Immature natural killer cell (primary cell): ENCODE data around the gene OR1K1. TPM values are rescaled to one million over a fixed set of nuclear protein-coding genes. Genes with fewer than 3 reads are reported as not detected.
"Not testable (repeated sequence)": the region's sequence is repeated elsewhere in the genome, so short reads cannot be mapped to it uniquely, and the experiment has no call there.

Experiments used
- DNase-seq, 3 donors: peaks; one replicate each; pipeline ENCODE4 v3.0.0; 2022; ENCODE audit warnings: mixed read lengths in 1 of 3
- H3K27ac Mint-ChIP-seq, 6 donors: one replicate each; pipeline ENCODE4 v1.8.0; 2020; ENCODE audit warnings: mixed read lengths in 6 of 6, mild to moderate bottlenecking in 5 of 6, inconsistent platforms in 4 of 6, moderate library complexity in 3 of 6
- H3K27me3 Mint-ChIP-seq, 3 donors: one replicate each; pipeline ENCODE4 v1.8.0; 2020 to 2021; ENCODE audit warnings: low read depth in 3 of 3, mild to moderate bottlenecking in 3 of 3, mixed read lengths in 3 of 3, moderate library complexity in 3 of 3, inconsistent platforms in 1 of 3
- H3K36me3 Mint-ChIP-seq, 3 donors: one replicate each; pipeline ENCODE4 v1.8.0; 2020; ENCODE audit warnings: mixed read lengths in 3 of 3, inconsistent platforms in 2 of 3, mild to moderate bottlenecking in 2 of 3
- H3K4me1 Mint-ChIP-seq, 2 donors: one replicate each; pipeline ENCODE4 v1.8.0; 2020; ENCODE audit warnings: inconsistent platforms in 2 of 2, mild to moderate bottlenecking in 2 of 2, mixed read lengths in 2 of 2, moderate library complexity in 1 of 2
- H3K4me3 Mint-ChIP-seq, 5 donors: one replicate each; pipeline ENCODE4 v1.8.0; 2020; ENCODE audit warnings: mild to moderate bottlenecking in 5 of 5, mixed read lengths in 5 of 5, inconsistent platforms in 3 of 5, moderate library complexity in 3 of 5
- H3K9me3 Mint-ChIP-seq, 6 donors: one replicate each; pipeline ENCODE4 v1.8.0; 2020; ENCODE audit warnings: mild to moderate bottlenecking in 6 of 6, mixed read lengths in 6 of 6, inconsistent platforms in 4 of 6, moderate library complexity in 3 of 6
- polyA plus RNA-seq, 3 donors: library from polyadenylated mRNA; unstranded; fragments of 300-500 nt; fragmentation: Illumina TruSeq; gene quantifications; one replicate each; pipeline ENCODE4 v1.2.3, GENCODE V29; 2021

OR1K1 gene
- polyA plus RNA-seq, 3 donors from 2014 or later, result not detected

- Mint-ChIP-seq H3K27me3 (no peaks in the 10 kb centered on the region), H3K9me3 (no peaks in the 10 kb centered on the region), H3K27ac (peak overlapping the region in 4 of 6 donors; percentile 22 to 53 (median 46)), H3K4me3 (no peak overlapping the region), H3K4me1 (peaks cover 32 to 61% of the 10 kb centered on the region in 2 donors), H3K36me3 (peaks cover 0 to 38% (median 17%) of the 10 kb centered on the region in 3 donors)
- DNase-seq, result no peak
Measured at GRCh38 chr9:122819791-122820489, 20.0 kb downstream of the OR1K1 start.

DNA sequence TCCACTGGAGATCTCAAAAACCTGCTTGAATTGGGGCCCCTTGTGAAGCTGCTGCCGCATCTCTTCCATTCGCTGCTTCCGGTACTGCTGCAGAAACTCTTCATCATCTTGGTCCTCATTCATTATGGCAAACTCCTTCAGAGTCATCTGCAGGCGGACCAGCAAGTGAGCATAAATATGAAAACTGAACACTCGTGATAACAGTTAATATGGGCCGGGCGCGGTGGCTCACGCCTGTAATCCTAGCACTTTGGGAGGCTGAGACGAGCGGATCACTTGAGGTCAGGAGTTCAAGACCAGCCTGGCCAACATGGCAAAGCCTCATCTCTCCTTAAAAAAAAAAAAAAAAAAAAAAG is 20.5 kb downstream of the OR1K1 start:
- Mint-ChIP-seq H3K4me1 (peaks cover 31 to 61% of the 10 kb centered on the region in 2 donors), H3K9me3 (no peaks in the 10 kb centered on the region), H3K4me3 (no peak overlapping the region), H3K36me3 (peaks cover 0 to 38% (median 17%) of the 10 kb centered on the region in 3 donors), H3K27me3 (no peaks in the 10 kb centered on the region), H3K27ac (peak overlapping the region in 2 of 6 donors; percentile 3 to 22)
- no peak for DNase-seq

GRCh38 chr9:122821278-122821943 is 21.5 kb downstream of the OR1K1 start:
- Mint-ChIP-seq H3K4me1 (peaks cover 29 to 61% of the 10 kb centered on the region in 2 donors), H3K27me3 (no peaks in the 10 kb centered on the region), H3K9me3 (no peaks in the 10 kb centered on the region), H3K4me3 (no peak overlapping the region), H3K36me3 (peaks cover 0 to 40% (median 17%) of the 10 kb centered on the region in 3 donors), H3K27ac (peak overlapping the region in 5 of 6 donors; percentile 44 to 80 (median 59))
- no peak for DNase-seq

GRCh38 chr9:122822056-122822455 is 22.1 kb downstream of the OR1K1 start:
- Mint-ChIP-seq H3K4me1 (peaks cover 31 to 64% of the 10 kb centered on the region in 2 donors), H3K27me3 (peaks cover 0 to under 1% (median 0%) of the 10 kb centered on the region in 3 donors), H3K4me3 (no peak overlapping the region), H3K36me3 (peaks cover 0 to 40% (median 17%) of the 10 kb centered on the region in 3 donors), H3K27ac (peak overlapping the region in 3 of 6 donors; percentile 44 to 80 (median 58)), H3K9me3 (no peaks in the 10 kb centered on the region)
- DNase-seq, result no peak

DNA sequence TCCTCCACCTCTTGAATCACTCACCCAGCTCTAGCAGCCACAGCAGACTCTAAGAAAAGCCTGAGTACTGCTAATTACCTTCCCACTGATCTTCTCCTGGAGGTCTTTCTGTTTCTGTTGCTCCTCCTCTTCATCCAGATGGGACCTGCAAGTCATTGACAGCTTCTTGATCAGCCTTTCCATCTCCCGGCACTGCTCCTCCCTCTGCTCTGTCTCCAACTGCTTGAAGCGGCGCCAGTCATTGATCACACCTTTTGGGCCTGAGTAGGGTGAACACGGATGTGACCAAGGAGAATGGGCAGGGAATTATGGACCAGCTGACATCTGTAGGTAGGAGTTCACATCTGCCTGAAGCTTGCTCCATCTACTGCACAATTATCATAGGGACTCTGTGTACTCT is 23.0 kb downstream of the OR1K1 start:
- Mint-ChIP-seq H3K9me3 (no peaks in the 10 kb centered on the region), H3K27ac (peak overlapping the region in 3 of 6 donors; percentile 13 to 75 (median 46)), H3K27me3 (peaks cover 0 to 9% (median 0%) of the 10 kb centered on the region in 3 donors), H3K36me3 (peaks cover 0 to 38% (median 17%) of the 10 kb centered on the region in 3 donors), H3K4me1 (peaks cover 38 to 73% of the 10 kb centered on the region in 2 donors), H3K4me3 (no peak overlapping the region)
- DNase-seq, result no peak

- Mint-ChIP-seq H3K4me3 (peak overlapping the region; percentile 92 to 100 (median 98)), H3K27me3 (peaks cover 7 to 23% (median 10%) of the 10 kb centered on the region in 3 donors), H3K36me3 (peaks cover 0 to 14% (median 4%) of the 10 kb centered on the region in 3 donors), H3K27ac (peak overlapping the region; percentile 90 to 96 (median 92)), H3K4me1 (peaks cover 45 to 67% of the 10 kb centered on the region in 2 donors), H3K9me3 (no peaks in the 10 kb centered on the region)
- no peak for DNase-seq
Measured at GRCh38 chr9:122827761-122828093, 27.8 kb downstream of the OR1K1 start.

DNA sequence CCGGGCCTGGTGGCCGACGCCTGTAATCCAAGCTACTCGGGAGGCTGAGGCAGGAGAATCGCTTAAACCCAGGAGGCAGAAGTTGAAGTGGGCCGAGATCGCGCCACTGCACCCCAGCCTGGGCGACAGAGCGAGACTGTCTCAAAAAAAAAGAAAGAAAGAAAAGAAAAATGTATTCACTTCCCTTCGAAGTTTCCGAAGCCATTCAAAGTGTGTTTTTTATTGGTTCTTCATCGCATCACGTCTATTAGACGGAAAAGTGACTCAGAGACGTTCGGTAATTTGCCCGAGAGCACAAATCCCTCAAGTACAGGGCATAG is 29.0 kb downstream of the OR1K1 start:
- Mint-ChIP-seq H3K4me1 (peaks cover 44 to 61% of the 10 kb centered on the region in 2 donors), H3K27ac (peak overlapping the region; percentile 90 to 96 (median 92)), H3K4me3 (peak overlapping the region; percentile 92 to 100 (median 98)), H3K27me3 (peaks cover 7 to 23% (median 10%) of the 10 kb centered on the region in 3 donors)
- not testable (repeated sequence) for H3K9me3 Mint-ChIP-seq, DNase-seq, H3K36me3 Mint-ChIP-seq

DNA sequence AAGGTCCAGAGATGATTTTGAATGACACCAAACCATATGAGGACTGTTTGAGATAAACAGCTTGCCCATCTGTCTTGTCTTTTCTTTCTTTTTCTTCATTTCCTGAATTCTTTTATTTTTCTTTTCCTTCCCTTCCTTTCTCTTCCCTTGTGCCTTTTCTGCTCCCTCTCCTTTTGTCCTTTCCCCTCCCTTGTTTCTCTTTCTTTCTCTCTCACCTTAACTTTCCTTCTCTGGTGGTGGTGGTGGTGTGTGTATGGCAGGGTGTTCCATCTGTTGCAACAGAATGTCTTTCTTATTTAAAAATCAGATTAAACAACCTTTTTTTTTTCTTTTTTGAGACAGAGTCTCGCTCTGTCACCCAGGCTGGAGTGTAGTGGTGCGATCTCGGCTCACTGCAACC is 32.3 kb downstream of the OR1K1 start:
- Mint-ChIP-seq H3K27me3 (peaks cover 7 to 21% (median 10%) of the 10 kb centered on the region in 3 donors), H3K36me3 (no peaks in the 10 kb centered on the region), H3K4me3 (peak overlapping the region in 4 of 5 donors; percentile 5 to 63 (median 27)), H3K4me1 (peaks cover 29 to 41% of the 10 kb centered on the region in 2 donors), H3K27ac (peak overlapping the region; percentile 31 to 74 (median 70)), H3K9me3 (no peaks in the 10 kb centered on the region)
- no peak for DNase-seq

- Mint-ChIP-seq H3K27ac (no peak overlapping the region), H3K9me3 (no peaks in the 10 kb centered on the region), H3K4me1 (peaks cover 16 to 26% of the 10 kb centered on the region in 2 donors), H3K4me3 (peak overlapping the region in 1 of 5 donors; percentile 19), H3K36me3 (no peaks in the 10 kb centered on the region), H3K27me3 (peaks cover 0 to 1% (median 0%) of the 10 kb centered on the region in 3 donors)
- DNase-seq, result no peak
Measured at GRCh38 chr9:122835313-122835731, 35.4 kb downstream of the OR1K1 start.

- DNase-seq, result no peak
- Mint-ChIP-seq H3K36me3 (no peaks in the 10 kb centered on the region), H3K4me3 (no peak overlapping the region)
Measured at GRCh38 chr9:122837266-122837850, 37.4 kb downstream of the OR1K1 start.

DNA sequence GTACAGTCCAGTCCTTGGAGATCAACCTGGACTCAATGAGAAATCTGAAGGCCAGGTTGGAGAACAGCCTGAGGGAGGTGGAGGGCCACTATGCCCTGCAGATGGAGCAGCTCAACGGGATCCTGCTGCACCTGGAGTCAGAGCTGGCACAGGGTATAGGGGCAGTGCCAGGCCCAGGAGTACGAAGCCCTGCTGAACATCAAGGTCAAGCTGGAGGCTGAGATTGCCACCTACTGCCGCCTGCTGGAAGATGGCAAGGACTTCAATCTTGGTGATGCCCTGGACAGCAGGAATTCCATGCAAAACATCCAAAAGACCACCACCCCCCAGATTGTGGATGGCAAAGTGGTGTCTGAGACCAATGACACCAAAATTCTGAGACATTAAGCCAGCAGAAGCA is 38.5 kb downstream of the OR1K1 start:
- H3K27me3 Mint-ChIP-seq, H3K4me3 Mint-ChIP-seq, H3K9me3 Mint-ChIP-seq, H3K27ac Mint-ChIP-seq, DNase-seq, H3K36me3 Mint-ChIP-seq: not testable (repeated sequence)
- peaks cover 9 to 13% of the 10 kb centered on the region in 2 donors for H3K4me1 Mint-ChIP-seq

More at GRCh38 chr9:122837266-122837850, 37.4 kb downstream of the OR1K1 start:
- peaks cover 0 to 2% (median 0%) of the 10 kb centered on the region in 3 donors for H3K27me3 Mint-ChIP-seq
- H3K4me1 Mint-ChIP-seq, result peaks cover 11 to 20% of the 10 kb centered on the region in 2 donors
- no peaks in the 10 kb centered on the region for H3K9me3 Mint-ChIP-seq
- no peak overlapping the region for H3K27ac Mint-ChIP-seq

DNA sequence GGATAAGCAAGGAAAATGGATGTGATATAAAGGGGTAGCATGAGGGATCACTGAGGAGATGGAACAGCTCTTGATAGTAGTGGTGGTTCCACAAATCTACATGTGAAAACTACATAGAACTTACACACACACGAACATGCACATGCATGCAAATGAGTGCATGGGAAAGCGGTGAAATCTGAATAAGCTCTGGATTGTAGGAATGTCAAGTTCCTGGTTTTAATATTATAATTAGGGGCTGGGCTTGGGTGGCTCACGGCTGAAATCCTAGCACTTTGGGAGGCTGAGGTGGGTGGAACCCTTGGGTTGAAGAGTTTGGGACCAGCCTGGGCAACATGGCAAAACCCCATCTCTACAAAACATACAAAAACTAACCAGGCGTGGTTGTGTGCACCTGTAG is 41.6 kb downstream of the OR1K1 start:
- Mint-ChIP-seq H3K4me1 (peaks cover 0 to 2% of the 10 kb centered on the region in 2 donors), H3K36me3 (peaks cover 0 to 8% (median 3%) of the 10 kb centered on the region in 3 donors), H3K4me3 (no peak overlapping the region), H3K9me3 (no peaks in the 10 kb centered on the region), H3K27ac (no peak overlapping the region), H3K27me3 (peaks cover 0 to 2% (median 0%) of the 10 kb centered on the region in 3 donors)
- no peak for DNase-seq

DNA sequence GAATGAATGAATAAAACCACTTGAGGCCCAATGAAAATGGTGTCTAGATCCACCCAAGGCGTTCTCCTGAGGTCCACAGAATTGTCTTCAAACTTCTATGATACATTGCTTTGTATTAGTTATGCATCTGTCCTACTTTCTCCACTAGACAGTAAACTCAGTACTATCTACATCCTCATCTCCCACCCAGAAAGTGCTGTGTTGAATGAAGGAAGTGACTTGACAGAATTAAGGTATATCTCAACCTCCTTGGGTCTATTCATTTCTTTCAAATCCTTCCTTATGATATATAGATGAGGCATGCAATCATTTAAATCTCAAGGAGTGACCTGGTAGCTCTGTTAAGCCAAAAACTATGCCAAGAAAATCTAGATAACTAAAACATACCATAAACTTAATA is 44.2 kb downstream of the OR1K1 start:
- peak overlapping the region in 2 of 6 donors; percentile 18 to 45 for H3K27ac Mint-ChIP-seq
- H3K9me3 Mint-ChIP-seq, result no peaks in the 10 kb centered on the region
- peaks cover 0 to 2% of the 10 kb centered on the region in 2 donors for H3K4me1 Mint-ChIP-seq
- peaks cover 3 to 16% (median 3%) of the 10 kb centered on the region in 3 donors for H3K36me3 Mint-ChIP-seq
- H3K27me3 Mint-ChIP-seq, result peaks cover 0 to 2% (median 0%) of the 10 kb centered on the region in 3 donors
- no peak overlapping the region for H3K4me3 Mint-ChIP-seq
- no peak for DNase-seq

DNA sequence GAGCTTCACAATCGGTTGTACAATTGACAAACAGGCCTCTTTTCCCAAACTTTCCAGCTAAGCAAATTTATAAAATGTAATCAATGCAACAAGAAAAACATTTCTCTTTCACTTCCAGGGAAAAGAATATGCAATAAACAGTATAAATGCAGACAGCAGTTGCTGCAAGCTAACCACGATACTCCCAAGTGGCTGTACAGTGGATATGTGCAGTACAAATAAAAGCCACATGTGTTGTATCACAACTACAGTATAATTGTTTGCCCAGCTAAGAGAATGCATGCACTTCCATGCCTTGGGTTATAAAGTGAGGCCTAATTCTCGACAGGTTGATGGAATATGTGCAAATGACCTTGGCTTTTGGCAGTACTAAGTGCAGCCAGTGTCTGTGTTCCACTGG is 45.2 kb downstream of the OR1K1 start:
- no peak for DNase-seq
- H3K27ac Mint-ChIP-seq, result peak overlapping the region in 2 of 6 donors; percentile 23 to 45
- peaks cover 3 to 22% (median 3%) of the 10 kb centered on the region in 3 donors for H3K36me3 Mint-ChIP-seq
- H3K4me1 Mint-ChIP-seq, result peaks cover 0 to 2% of the 10 kb centered on the region in 2 donors
- no peak overlapping the region for H3K4me3 Mint-ChIP-seq
- H3K9me3 Mint-ChIP-seq, result no peaks in the 10 kb centered on the region
- H3K27me3 Mint-ChIP-seq, result peaks cover 0 to 2% (median 0%) of the 10 kb centered on the region in 3 donors
